ENCODE measurements around the gene SCAF1. TPM values are rescaled to one million over a fixed set of nuclear protein-coding genes. Genes with fewer than 3 reads are reported as not detected.
A peak's percentile ranks its signal among the peaks of the same experiment; 100 is the strongest.

Gene SCAF1
- total RNA-seq, 1 experiment from 2014 or later: 83.4 TPM

DNA sequence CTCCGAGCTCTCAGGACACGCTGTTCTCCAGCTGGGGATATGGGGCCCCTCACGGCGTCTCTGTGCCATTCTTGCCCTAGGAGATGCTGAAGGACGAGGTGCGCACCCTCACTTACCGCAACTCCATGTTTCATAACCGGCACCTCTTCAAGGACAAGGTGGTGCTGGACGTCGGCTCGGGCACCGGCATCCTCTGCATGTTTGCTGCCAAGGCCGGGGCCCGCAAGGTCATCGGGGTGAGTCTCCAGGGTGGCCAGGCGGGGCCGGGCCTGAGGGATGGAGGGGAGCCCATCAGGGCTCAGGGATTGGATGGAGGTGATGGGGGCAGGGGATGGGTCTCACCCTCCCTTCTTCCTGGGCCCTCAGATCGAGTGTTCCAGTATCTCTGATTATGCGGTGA, 39.8 kb downstream of the SCAF1 start:
- intact Hi-C loops (cut with micrococcal nuclease; ENCODE audit: unreplicated experiment): no loop called here
- ChIA-PET POLR2A (no interaction called here), CTCF (no interaction called here)
- Mint-ChIP-seq H3K4me1 (ENCODE audit: low read depth, unreplicated experiment) (peaks cover 15% of the 10 kb centered on the region), H3K27ac (ENCODE audit: unreplicated experiment) (no peak overlapping the region), H3K4me3 (ENCODE audit: unreplicated experiment) (no peak overlapping the region), H3K36me3 (ENCODE audit: insufficient read depth, unreplicated experiment) (peaks cover 87% of the 10 kb centered on the region), H3K27me3 (ENCODE audit: insufficient read depth, unreplicated experiment) (no peaks in the 10 kb centered on the region), H3K9me3 (ENCODE audit: unreplicated experiment) (no peaks in the 10 kb centered on the region)
- H3K4me1 ChIP-seq: peaks cover 10% of the 10 kb centered on the region
- DNase-seq: no peak
- TF ChIP-seq CTCF (IDR thresholded peaks at IDR 0.05; ENCODE audit: insufficient read depth in 1 of 2, low read depth in 1 of 2, low read length in 1 of 2, severe bottlenecking in 1 of 2, unreplicated experiment in 1 of 2): no peak
- no peaks in the 10 kb centered on the region for H3K9me3 ChIP-seq
- BruUV-seq (replicated peaks): no TSS peak
- no peak overlapping the region for H3K4me3 ChIP-seq (ENCODE audit: low read depth, low read length)
- peaks cover 3% of the 10 kb centered on the region for H3K36me3 ChIP-seq (ENCODE audit: control insufficient read depth, insufficient read depth, low read length)
- no peaks in the 10 kb centered on the region for H3K27me3 ChIP-seq (replicated peaks; ENCODE audit: control insufficient read depth, insufficient read depth, low read length)

DNA sequence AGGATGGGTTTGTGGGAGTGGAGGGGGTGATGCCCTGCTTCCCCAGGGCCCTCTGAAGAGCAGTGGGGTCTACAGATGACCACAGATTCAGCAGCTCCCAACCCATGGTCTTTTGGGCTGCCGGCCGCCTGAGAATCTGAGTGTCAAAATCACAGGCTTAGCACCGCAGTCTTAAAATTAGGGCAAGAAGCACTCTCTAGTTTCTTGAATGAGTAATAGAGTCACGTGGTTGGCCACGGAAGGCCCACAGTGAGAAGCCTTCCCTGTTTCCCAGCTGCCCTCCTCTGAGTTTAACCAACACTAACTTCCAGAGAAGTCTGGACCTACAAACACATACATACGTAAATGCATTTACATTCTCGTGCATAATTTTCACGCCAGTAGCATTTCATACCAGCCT, 40.3 kb downstream of the SCAF1 start:
- TF ChIP-seq CTCF (IDR thresholded peaks at IDR 0.05; ENCODE audit: insufficient read depth in 1 of 2, low read depth in 1 of 2, low read length in 1 of 2, severe bottlenecking in 1 of 2, unreplicated experiment in 1 of 2): no peak
- Mint-ChIP-seq H3K4me1 (ENCODE audit: low read depth, unreplicated experiment) (peaks cover 15% of the 10 kb centered on the region), H3K4me3 (ENCODE audit: unreplicated experiment) (no peak overlapping the region), H3K36me3 (ENCODE audit: insufficient read depth, unreplicated experiment) (peaks cover 87% of the 10 kb centered on the region), H3K9me3 (ENCODE audit: unreplicated experiment) (no peaks in the 10 kb centered on the region), H3K27me3 (ENCODE audit: insufficient read depth, unreplicated experiment) (no peaks in the 10 kb centered on the region), H3K27ac (ENCODE audit: unreplicated experiment) (no peak overlapping the region)
- peaks cover 5% of the 10 kb centered on the region for H3K36me3 ChIP-seq (ENCODE audit: control insufficient read depth, insufficient read depth, low read length)
- H3K27me3 ChIP-seq (replicated peaks; ENCODE audit: control insufficient read depth, insufficient read depth, low read length): no peaks in the 10 kb centered on the region
- ChIA-PET CTCF (interaction anchor here (1.0 kb wide), 1 partner anchor 102 kb away, joined by 3 read pairs; the partner anchor contains the start of gene NOSIP), POLR2A (no interaction called here)
- BruUV-seq (replicated peaks): no TSS peak
- no peak overlapping the region for H3K4me3 ChIP-seq (ENCODE audit: low read depth, low read length)
- H3K4me1 ChIP-seq: peaks cover 10% of the 10 kb centered on the region
- H3K9me3 ChIP-seq: no peaks in the 10 kb centered on the region
- intact Hi-C loops (cut with micrococcal nuclease; ENCODE audit: unreplicated experiment): no loop called here
- no peak for DNase-seq

DNA sequence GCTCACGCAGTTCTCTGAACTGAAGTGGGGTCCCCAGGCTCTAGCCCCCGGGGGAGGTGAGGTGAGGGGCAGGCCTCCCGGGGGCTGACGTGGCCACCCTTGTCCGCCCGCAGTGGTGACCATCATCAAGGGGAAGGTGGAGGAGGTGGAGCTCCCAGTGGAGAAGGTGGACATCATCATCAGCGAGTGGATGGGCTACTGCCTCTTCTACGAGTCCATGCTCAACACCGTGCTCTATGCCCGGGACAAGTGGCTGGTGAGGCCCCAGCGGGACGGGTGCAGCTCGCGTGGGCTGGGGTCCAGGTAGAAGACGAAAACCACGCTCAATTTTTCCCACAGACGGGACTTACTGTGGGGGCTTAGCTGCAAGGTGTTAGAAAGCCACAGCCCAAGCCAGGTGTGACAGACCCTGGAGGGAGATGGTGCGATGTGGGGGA, 41.8 kb downstream of the SCAF1 start:
- H3K4me3 ChIP-seq (ENCODE audit: low read depth, low read length): no peak overlapping the region
- ChIA-PET POLR2A (no interaction called here), CTCF (interaction anchor here (0.6 kb wide), 2 partner anchors 40 to 168 kb away, joined by 3 read pairs; no protein-coding TSS in a partner anchor)
- Mint-ChIP-seq H3K36me3 (ENCODE audit: insufficient read depth, unreplicated experiment) (peaks cover 91% of the 10 kb centered on the region), H3K9me3 (ENCODE audit: unreplicated experiment) (no peaks in the 10 kb centered on the region), H3K4me3 (ENCODE audit: unreplicated experiment) (no peak overlapping the region), H3K4me1 (ENCODE audit: low read depth, unreplicated experiment) (peaks cover 15% of the 10 kb centered on the region), H3K27me3 (ENCODE audit: insufficient read depth, unreplicated experiment) (no peaks in the 10 kb centered on the region), H3K27ac (ENCODE audit: unreplicated experiment) (peak overlapping the region; percentile 49)
- H3K4me1 ChIP-seq: peaks cover 10% of the 10 kb centered on the region
- intact Hi-C loops (cut with micrococcal nuclease; ENCODE audit: unreplicated experiment): no loop called here
- H3K36me3 ChIP-seq (ENCODE audit: control insufficient read depth, insufficient read depth, low read length): peaks cover 5% of the 10 kb centered on the region
- H3K9me3 ChIP-seq: no peaks in the 10 kb centered on the region
- no peaks in the 10 kb centered on the region for H3K27me3 ChIP-seq (replicated peaks; ENCODE audit: control insufficient read depth, insufficient read depth, low read length)
- DNase-seq: no peak
- BruUV-seq (replicated peaks): no TSS peak
- TF ChIP-seq CTCF (IDR thresholded peaks at IDR 0.05; ENCODE audit: insufficient read depth in 1 of 2, low read depth in 1 of 2, low read length in 1 of 2, severe bottlenecking in 1 of 2, unreplicated experiment in 1 of 2): no peak

Measured in Caco-2 (cell line).